HG02588 (cell line): ENCODE measurements around the gene EXOC3L4.
"Not testable (repeated sequence)": the region's sequence is repeated elsewhere in the genome, so short reads cannot be mapped to it uniquely, and the experiment has no call there.

ENCODE experiments used
- ATAC-seq: cut with Tn5 transposase; IDR thresholded peaks from one replicate; pipeline ENCODE4 v1.9.1; 2021; ENCODE audit warnings: mild to moderate bottlenecking, moderate library complexity; ENCODE audit not compliant: unreplicated experiment

EXOC3L4 gene

DNA sequence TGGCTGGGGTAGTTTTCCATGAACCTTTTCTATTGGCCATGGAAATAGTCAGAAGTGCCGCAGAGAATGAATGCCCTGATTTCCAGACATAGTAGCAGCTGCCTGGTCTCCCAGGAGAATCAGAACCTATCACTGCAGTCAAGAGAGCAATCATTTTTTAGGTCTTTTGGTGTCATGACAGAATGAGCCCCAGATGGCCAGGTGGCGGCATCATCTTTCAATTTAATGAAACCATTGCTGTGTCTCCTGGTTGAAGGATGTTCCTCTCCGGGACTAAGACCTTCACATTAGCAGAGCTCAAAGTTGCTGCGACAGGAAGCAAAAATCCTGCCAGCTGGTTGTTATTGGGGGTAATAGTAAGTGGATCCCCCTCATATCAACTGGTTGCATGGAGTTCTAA lies 47.5 kb downstream of the EXOC3L4 start:
- ATAC-seq = no peak

DNA sequence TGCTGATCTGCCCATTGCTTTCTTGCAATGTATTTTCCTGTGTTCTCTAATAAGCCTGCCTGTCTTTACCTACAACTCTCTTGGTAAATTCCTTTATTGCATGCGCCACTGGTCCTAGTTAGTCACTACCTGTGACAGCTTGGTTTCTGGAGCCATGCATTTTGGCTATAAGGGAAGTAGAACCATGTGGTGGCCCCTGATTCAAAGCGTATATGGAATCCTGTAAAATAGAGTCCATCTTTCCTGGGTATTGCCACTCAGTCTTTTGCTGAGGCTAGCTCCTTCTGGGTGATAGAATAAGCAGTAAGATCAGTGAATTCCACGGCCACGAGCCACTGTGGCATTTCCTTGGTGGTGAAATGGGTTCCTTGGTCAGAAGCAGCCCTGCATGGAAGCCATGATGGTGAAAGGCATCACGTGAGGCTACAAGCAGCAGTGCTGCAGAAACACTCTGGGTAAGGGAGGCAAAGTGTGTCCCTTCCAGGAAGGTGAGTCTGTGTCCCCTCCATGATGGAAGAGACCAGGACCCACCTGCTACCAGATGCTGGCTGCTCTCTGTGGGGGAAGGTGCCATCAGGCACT lies 48.3 kb downstream of the EXOC3L4 start:
- no peak for ATAC-seq

DNA sequence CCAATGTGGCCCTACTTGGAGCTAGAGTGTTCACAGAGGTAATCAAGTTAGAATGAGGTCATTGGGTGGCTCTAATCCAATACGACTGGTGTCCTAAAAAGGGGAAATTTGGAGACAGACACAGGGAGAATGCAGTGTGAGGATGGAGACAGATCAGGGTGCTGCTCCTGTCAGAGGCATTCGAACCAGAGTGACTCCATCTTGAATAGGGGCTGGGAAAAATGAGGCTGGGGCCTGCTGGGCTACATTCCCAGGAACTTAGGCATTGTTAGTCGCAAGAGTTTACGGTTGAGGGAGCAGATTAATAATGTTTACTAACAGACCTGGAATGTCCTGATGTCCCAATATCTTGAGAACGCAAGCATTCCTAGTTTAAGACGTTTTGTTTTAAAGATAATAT lies 49.0 kb downstream of the EXOC3L4 start:
- ATAC-seq = no peak

DNA sequence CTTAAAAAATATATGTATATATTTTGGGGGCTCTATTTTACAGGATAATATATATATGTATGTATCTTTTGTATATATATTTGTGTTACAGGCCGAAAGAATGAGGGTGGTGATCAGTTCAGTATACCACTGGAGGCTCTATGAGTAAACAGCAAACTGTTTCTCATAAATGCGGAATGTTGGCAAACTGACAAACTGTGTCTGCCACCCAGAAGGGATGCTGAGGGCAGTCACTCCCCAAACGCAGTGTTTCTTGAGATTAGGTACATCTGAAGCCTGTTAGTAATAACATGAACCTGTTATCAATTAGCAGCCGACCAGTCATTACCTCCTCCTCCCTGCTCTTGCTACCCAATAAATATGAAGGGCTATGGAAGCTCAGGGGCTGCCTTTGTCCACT lies 49.6 kb downstream of the EXOC3L4 start:
- no peak for ATAC-seq

DNA sequence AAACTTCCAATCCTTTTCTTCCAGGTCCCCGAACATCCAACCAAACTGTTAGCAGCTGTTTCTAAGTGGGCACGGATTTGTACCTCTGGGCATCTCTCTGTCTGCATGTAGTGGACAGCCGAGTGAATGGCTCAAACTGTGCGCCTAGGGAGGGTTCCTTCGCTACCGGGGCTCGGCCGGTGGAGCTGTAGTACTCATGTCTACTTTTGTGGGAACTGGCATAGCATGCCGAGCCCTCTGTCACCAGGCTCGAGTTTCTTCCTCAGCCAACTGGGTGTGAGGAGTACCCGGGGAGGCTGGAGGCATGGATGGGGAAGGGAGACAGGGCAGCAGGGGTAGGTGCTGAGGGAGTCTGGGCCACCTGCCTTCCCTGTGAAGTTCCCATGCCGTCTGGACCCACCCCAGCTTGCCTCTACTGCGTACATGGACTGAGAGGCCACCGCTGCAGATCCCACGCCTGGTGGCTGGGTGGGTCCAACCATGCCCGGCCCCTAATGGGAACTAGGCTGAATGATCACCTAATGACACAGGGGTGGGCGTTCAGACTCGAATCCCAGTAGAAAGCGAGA lies 51.7 kb downstream of the EXOC3L4 start:
- ATAC-seq = no peak

DNA sequence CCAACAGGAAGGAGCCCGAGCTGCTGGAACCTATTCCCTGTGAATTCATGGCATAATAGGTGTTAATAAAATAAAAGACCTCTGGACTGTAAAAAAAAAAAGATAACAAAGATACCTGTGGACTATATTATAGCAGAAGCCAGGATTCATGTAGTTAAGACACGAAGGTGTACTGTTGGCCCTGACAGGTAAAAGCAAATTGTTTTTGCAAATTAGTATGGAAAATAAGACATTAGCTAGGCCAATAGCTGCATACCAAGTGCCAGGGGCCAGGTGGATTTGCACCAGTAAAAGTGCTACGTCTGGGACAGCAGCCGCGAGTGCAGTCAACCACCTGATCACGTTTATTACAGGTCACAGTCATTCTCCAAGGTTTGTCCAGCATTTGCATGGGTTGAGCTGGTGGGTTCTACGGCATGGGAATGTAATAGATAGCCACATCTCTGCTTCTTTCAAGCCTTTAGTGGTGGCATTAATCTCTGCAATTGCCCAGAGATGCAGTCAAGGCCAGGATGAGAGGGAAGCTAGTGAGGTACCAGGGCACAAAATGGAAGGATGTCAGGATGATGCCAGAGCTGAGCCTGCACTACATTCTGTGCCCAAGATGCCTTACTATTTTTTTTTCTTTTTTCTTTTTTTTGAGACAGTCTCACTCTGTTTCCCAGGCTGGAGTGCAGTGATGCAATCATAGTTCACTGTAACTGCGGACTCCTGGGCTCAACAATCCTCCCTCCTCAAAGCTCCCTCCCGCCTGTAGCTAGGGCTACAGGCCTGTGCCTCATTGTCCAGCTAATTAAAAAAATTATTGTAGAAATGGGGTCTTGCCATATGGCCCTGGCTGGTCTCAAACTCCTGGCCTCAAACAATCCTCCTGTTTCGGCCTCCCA lies 55.1 kb downstream of the EXOC3L4 start:
- no peak for ATAC-seq

DNA sequence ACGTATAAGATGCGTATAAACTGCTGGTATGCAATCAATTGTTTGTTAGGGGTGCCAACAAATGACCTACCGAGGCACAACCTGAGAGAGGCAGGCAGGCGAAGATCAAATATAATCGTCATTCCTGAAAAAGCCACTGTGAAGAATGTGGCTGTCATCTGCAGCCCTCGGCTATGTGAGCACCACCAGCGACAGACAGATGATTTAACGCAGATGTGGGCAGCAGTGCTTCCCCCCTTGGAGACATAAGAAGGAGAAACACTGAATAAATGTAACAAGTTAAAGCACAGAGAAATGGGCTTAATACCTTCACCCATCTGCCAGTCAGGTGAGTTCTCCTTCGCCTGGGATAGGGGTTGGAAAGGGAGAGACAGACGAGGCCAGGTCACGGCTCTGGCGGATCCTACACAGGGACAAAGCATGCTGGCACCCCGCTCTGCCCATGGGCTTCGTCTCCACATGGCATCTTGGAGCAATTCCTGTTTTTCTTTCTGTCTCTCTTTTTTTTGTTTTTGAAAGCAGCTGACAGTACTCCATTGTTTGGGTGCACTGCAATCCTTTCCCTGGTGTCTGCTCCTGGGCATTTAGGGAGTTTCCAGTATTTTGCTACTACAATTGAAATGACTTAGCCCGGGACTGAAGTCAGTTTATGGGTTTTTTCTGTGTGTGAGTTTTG lies 56.9 kb downstream of the EXOC3L4 start:
- no peak for ATAC-seq

DNA sequence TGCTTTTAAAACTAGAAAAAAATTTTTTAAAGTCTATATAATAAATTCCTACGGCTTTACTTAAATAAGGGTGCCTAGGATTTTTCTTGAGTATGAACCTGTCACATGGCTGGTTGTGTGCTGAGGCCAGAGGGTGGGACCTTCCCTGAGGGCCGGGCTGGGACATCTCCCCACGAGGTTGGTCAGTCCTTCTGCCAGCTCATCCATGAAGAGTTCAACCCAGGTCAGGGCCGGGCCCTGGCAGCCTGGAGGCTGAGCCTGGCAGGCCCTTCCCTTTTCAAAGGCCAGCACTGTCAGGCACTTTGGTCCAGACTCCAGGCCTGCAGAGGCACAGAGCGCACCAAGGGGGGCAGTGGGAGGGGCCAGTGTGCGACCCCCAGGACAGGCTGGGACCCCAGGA lies 60.5 kb downstream of the EXOC3L4 start:
- no peak for ATAC-seq

DNA sequence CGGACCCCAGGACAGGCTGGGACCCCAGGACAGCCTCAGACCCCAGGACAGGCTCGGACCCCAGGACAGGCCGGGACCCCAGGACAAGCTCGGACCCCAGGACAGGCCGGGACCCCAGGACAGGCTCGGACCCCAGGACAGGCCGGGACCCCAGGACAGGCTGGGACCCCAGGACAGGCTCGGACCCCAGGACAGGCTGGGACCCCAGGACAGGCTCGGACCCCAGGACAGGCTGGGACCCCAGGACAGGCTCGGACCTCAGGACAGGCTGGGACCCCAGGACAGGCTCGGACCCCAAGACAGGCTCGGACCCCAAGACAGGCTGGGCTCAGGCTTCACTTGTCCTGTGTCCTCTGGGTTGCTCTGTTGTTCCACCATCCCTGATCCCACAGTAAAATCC lies 60.9 kb downstream of the EXOC3L4 start:
- not testable (repeated sequence) for ATAC-seq

DNA sequence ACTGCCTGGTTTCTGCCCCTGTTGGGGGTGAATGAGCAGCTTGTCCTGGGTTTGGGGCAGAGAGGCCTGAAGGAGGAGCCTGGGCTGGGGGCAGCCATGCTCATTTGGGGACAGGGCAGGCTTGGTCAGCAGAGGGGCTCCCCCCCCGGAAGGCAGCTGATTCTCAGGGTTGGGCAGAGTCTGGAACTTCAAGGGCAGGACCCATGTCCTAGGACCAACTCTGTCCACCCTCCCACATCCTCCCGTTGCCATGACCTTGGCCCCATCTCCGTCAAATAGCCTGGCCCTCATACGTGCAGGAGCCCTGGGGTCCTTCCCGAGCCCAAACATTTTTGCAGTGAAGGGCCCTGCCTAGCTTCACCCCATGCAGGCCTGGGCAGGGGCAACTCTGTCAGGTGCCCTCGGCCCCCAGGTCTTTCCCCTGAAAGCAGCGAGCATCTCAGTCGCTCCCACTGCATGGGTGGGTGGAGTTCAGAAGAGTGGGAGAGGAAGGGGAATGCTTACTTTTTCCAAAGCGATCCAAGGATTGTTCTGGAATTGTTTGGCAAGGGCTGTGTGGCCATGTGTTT lies 61.4 kb downstream of the EXOC3L4 start:
- ATAC-seq = no peak

DNA sequence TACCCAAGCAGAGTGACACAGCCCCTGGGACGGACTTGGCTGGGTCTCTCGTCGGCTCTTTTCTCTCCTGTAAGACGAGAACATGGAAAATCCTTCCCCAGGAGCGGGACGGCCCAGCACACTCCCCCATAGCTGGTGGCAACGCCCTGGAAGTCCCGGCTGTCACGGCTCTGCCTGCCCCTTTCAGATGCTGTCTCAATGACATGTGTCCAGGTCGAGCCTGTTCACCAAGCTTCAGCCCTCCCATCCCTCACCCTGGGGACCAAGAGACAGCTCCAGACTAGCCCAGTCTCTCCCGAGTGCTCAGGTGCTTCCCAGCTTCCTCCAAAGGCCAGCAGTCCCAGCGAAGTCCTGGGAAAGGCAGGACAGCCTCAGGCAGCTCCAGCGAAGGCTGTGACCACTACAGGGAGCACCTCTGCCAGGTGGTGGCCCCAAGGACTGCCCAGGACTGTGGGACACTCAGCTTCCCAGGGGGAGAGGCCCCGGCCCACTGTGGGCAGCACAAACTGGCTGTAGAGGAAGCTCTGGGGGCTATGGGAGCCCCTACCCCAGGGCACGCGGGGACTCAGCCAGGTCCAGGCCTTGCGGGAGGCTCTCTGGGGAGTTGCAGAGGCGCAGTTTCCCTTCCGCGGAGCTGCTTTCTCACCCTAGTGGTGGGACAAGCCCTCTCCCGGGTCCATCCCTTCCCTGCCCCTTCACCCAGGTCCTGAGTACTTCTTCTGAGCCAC lies 62.3 kb downstream of the EXOC3L4 start:
- no peak for ATAC-seq

DNA sequence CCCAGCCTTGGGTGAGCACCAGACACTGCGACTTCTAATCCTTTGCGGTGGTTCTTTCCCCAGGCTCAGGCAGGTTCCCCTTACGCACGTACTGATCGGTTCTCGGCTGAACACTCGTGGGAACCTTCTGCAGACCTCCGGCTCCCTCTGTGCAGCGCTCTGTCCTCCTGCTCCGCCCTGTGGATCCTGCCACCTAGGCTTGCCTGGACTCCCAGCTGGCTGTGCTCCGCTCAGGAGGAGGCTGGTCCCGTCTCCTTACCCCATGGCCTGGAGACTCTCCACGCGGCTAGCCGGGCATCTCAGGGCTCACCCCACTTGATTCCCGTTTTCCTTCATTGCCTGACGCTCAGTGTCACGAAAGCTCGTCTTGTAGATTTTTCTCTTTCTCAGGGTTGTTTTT lies 63.4 kb downstream of the EXOC3L4 start:
- no peak for ATAC-seq

DNA sequence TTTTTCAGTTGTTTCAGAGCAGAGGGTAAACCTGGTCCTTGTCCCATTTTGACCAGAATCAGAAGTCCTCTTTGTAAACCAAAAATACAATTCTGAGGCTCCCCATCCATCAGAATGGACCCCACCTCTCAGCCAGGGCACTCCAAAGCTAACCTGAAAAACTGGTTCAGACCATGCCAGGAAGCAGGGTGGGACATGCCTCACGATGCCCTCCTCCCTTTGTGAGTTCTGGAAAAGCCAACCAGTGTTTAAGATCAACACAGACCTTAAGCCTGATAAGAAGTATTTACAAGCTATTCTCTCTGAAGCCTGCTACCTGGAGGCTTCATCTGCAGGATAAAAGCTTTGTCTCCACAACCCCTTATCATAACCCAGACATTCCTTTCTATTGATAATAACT lies 64.2 kb downstream of the EXOC3L4 start:
- no peak for ATAC-seq
